ENCODE results near the gene AEBP2.
"Not testable (repeated sequence)": the region's sequence is repeated elsewhere in the genome, so short reads cannot be mapped to it uniquely, and the experiment has no call there.

The AEBP2 gene

GRCh38 chr12:19461999-19462398 lies 22.7 kb downstream of the AEBP2 start:
- H3K4me2 ChIP-seq (ENCODE audit: low read length), result no peak overlapping the region
- no peak for TF ChIP-seq CTCF (IDR thresholded peaks at IDR 0.05)
- H3K4me3 ChIP-seq (ENCODE audit: low read depth, low read length), result no peak overlapping the region
- no peaks in the 10 kb centered on the region for H3K27me3 ChIP-seq (ENCODE audit: control insufficient read depth, insufficient read depth, low read length)
- H3K36me3 ChIP-seq (ENCODE audit: control insufficient read depth, insufficient read depth, low read length), result no peaks in the 10 kb centered on the region
- H3K27ac ChIP-seq, result no peak overlapping the region
- H3K9ac ChIP-seq, result no peak overlapping the region
- peaks cover 26% of the 10 kb centered on the region for H3K79me2 ChIP-seq
- no peaks in the 10 kb centered on the region for H3K4me1 ChIP-seq
- H3K9me3 ChIP-seq (ENCODE audit: control insufficient read depth, low read length), result no peaks in the 10 kb centered on the region
- no peak overlapping the region for H2AFZ ChIP-seq

GRCh38 chr12:19462406-19462805 lies 23.1 kb downstream of the AEBP2 start:
- Histone ChIP-seq H3K9ac (no peak overlapping the region), H3K27ac (no peak overlapping the region), H2AFZ (no peak overlapping the region), H3K4me3 (ENCODE audit: low read depth, low read length) (no peak overlapping the region), H3K9me3 (ENCODE audit: control insufficient read depth, low read length) (no peaks in the 10 kb centered on the region), H3K79me2 (peaks cover 22% of the 10 kb centered on the region), H3K27me3 (ENCODE audit: control insufficient read depth, insufficient read depth, low read length) (no peaks in the 10 kb centered on the region), H3K36me3 (ENCODE audit: control insufficient read depth, insufficient read depth, low read length) (no peaks in the 10 kb centered on the region), H3K4me1 (no peaks in the 10 kb centered on the region), H3K4me2 (ENCODE audit: low read length) (no peak overlapping the region)
- TF ChIP-seq CTCF (IDR thresholded peaks at IDR 0.05), result no peak

GRCh38 chr12:19464192-19464580 lies 24.9 kb downstream of the AEBP2 start:
- Histone ChIP-seq H3K9me3 (ENCODE audit: control insufficient read depth, low read length) (no peaks in the 10 kb centered on the region), H3K36me3 (ENCODE audit: control insufficient read depth, insufficient read depth, low read length) (no peaks in the 10 kb centered on the region), H3K27ac (no peak overlapping the region), H3K4me1 (no peaks in the 10 kb centered on the region), H3K27me3 (ENCODE audit: control insufficient read depth, insufficient read depth, low read length) (no peaks in the 10 kb centered on the region), H3K4me2 (ENCODE audit: low read length) (no peak overlapping the region), H3K79me2 (peaks cover 16% of the 10 kb centered on the region), H3K4me3 (ENCODE audit: low read depth, low read length) (no peak overlapping the region), H3K9ac (no peak overlapping the region), H2AFZ (no peak overlapping the region)
- no peak for TF ChIP-seq CTCF (IDR thresholded peaks at IDR 0.05)

- no peak overlapping the region for H3K27ac ChIP-seq
- no peak for TF ChIP-seq CTCF (IDR thresholded peaks at IDR 0.05)
These were observed 26.4 kb downstream of the AEBP2 start for GRCh38 chr12:19465711-19466110.

GRCh38 chr12:19474147-19474546 lies 34.9 kb downstream of the AEBP2 start:
- Histone ChIP-seq H2AFZ (no peak overlapping the region), H3K27ac (no peak overlapping the region), H3K4me3 (ENCODE audit: low read depth, low read length) (no peak overlapping the region), H3K4me1 (no peaks in the 10 kb centered on the region), H3K4me2 (ENCODE audit: low read length) (no peak overlapping the region), H3K9ac (no peak overlapping the region), H3K27me3 (ENCODE audit: control insufficient read depth, insufficient read depth, low read length) (no peaks in the 10 kb centered on the region), H3K79me2 (peaks cover 35% of the 10 kb centered on the region), H3K36me3 (ENCODE audit: control insufficient read depth, insufficient read depth, low read length) (no peaks in the 10 kb centered on the region), H3K9me3 (ENCODE audit: control insufficient read depth, low read length) (no peaks in the 10 kb centered on the region)
- TF ChIP-seq CTCF (IDR thresholded peaks at IDR 0.05), result no peak

More at GRCh38 chr12:19465711-19466110, 26.4 kb downstream of the AEBP2 start:
- H3K79me2 ChIP-seq, result peaks cover 21% of the 10 kb centered on the region
- H3K9me3 ChIP-seq (ENCODE audit: control insufficient read depth, low read length), result no peaks in the 10 kb centered on the region
- no peak overlapping the region for H3K9ac ChIP-seq
- no peaks in the 10 kb centered on the region for H3K27me3 ChIP-seq (ENCODE audit: control insufficient read depth, insufficient read depth, low read length)
- H3K36me3 ChIP-seq (ENCODE audit: control insufficient read depth, insufficient read depth, low read length), result no peaks in the 10 kb centered on the region
- no peaks in the 10 kb centered on the region for H3K4me1 ChIP-seq
- no peak overlapping the region for H3K4me2 ChIP-seq (ENCODE audit: low read length)
- no peak overlapping the region for H3K4me3 ChIP-seq (ENCODE audit: low read depth, low read length)
- no peak overlapping the region for H2AFZ ChIP-seq

- H3K27me3 ChIP-seq (ENCODE audit: control insufficient read depth, insufficient read depth, low read length); H3K27ac ChIP-seq; H3K4me3 ChIP-seq (ENCODE audit: low read depth, low read length); H3K4me2 ChIP-seq (ENCODE audit: low read length); H3K9ac ChIP-seq; H3K9me3 ChIP-seq (ENCODE audit: control insufficient read depth, low read length); H3K4me1 ChIP-seq; H3K36me3 ChIP-seq (ENCODE audit: control insufficient read depth, insufficient read depth, low read length); H2AFZ ChIP-seq: not testable (repeated sequence)
- peaks cover 38% of the 10 kb centered on the region for H3K79me2 ChIP-seq
These were observed 36.7 kb downstream of the AEBP2 start for GRCh38 chr12:19475884-19476505.
